NOMO-1 treated with dmso at 0.1 percent for 144 hours (cell line): ENCODE results near the gene FOXF2.

ENCODE experiments used
- DNase-seq: peaks from one replicate; lab custom pipeline; 2025; ENCODE audit not compliant: unreplicated experiment; lab: John Stamatoyannopoulos, UW

The FOXF2 gene

DNA sequence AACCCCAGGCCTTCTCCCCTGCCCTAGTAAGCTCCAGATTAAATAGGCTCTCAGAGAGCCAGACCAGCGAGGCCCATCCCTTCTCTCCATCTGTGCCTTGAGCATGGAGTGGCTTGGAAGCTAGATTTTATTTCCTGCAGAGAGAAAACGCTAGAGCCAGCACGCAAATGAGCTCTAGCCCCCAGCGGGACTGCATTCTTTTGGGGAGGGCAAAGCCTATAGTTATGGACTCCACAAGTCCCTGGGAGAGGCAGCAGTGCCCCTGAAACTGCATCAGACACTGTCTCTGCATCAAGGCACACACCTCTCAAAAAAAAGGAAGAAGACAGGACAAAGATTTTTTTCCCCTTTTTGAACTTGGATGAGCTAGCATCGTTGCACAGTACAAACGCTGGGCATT is 15.8 kb downstream of the FOXF2 start:
- DNase-seq, result no peak

DNA sequence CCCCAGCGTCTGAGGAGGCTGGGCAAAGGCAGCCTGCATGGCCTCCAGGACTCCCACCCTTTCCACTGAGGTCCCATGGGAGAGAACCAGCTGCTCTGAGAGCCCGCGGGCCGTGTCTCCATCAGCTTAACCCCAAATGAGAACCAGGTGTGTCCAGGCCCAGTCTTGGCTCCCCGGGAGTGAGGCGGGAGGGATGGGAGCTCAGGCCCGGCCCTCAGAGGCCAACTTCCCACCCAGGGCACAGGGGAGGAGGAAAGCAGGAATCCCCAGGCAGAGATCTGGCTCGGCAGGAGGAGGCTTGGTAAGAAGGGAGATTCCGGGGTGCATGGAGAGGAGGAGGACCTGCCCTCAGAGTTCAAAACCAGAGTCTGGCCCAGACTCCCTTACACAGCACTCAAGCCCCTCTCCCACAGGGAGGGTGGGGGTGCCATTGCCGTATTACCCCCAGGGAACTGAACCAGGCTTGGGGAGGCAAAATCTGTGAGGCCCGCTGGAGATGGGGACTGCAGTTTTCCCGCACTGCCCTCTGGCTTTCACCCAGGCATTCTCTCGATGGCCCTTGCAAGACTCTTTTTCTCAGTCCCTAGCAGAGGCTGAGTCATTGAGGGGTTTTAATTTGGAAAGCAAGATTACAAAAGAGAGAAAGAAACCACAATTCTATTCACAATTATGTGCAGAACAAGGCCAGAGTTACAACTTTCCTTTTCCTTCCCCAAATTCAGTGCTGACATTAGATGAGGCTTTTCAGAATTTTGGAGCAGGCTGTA is 17.1 kb downstream of the FOXF2 start:
- peak; percentile 54 for DNase-seq

DNA sequence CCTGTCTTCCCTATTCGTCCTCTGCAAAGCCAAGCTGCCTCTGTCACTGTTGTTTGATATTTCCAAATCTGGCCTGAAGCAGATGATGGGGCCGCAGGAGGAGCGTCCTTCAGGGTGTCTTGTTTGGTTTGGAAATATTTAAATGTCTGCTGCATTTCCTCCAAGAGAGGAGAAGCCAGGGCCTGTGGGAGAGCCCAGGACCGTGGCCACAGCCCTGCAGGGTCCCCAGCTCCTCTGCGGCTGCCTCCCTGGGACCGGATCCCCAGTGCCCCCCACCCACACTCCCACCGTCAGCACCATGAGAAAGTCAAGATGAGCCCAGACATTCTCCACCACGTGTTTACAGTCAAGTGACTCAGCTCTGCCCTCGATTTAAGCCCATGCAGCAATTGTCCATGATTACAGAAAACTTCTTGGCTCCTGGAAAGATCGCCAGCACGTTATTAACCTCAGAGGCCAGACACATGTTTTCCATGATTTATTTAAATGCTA is 18.2 kb downstream of the FOXF2 start:
- DNase-seq, result no peak

DNA sequence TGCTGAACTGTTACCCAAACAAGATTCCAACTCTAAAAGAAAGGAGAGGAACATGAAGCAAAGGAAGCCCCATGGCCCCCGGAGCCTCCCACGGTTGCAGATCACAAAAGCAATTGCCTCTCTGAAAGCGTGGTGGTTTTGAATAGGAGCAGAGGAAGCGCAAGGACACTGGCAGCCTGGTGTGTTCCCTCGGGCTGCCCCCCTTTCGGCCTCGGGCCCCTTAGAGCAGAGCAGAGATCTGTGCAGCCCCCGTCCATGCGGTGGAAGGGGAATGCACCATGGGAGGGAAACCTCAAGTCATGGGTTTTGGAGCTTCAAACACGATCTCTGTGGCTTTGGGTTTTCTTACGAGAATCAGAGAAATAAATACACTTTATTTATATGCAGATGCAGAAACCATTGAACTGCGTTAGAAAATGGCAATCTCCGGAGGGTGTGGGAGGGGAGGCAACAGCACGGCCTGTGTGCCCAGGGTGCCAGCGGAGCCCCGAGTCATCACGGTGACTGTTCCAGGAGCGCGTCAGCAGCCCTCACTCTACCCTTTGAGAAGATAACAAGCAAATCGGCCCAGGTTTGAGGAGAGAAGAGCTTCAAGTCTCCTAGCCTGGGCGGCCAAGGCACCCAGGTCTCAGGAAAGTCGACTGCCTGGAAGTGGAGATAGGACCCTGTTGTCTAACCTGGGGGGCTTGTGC is 20.5 kb downstream of the FOXF2 start:
- no peak for DNase-seq

DNA sequence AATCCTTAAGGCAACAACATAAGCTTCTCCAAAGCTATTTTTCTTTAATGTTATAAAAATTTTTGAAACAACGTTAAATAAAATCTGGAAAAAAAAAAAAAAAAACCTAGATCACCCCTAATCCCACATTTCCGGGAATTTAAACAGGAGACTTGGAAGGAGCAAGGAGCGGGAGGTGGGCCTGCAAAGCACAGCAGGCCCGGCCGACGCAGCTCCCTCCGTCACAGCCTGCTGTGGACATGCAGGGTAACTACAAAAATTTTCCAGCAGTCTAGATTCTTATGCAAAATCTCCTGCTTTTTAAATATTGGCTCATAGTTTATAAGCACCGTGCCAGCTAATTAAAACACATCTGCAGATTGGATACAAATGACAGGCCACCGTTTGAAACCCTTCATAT is 23.5 kb downstream of the FOXF2 start:
- DNase-seq, result no peak

DNA sequence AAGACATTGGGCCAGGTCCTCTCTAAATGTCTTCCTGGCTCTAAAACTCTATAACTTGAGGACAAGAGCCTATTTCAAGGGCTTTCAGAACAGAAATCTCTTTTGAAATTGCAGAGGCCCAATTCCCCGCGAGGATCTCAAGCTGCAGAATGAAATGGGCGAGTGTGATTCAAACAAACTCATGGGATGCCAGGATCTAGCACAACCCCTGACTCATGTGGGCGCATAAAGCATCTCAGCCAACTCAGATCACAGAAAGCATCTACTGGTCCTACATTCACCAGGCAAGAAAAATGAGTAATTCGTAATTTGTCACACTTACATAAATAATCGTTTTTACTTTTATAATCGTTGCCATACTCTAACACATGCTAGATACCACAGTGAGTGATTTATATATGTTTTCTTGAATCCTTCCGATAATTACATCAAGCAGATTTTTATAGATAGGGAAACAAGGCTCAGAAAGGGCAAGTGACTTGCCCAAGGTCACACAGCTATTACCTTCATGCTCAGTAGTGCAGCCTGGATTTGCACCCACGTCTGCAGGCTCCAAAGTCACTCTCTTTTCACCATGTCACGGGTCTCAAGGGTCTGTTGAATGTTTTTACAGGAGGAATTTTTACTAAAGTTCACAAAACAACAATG is 26.2 kb downstream of the FOXF2 start:
- no peak for DNase-seq

DNA sequence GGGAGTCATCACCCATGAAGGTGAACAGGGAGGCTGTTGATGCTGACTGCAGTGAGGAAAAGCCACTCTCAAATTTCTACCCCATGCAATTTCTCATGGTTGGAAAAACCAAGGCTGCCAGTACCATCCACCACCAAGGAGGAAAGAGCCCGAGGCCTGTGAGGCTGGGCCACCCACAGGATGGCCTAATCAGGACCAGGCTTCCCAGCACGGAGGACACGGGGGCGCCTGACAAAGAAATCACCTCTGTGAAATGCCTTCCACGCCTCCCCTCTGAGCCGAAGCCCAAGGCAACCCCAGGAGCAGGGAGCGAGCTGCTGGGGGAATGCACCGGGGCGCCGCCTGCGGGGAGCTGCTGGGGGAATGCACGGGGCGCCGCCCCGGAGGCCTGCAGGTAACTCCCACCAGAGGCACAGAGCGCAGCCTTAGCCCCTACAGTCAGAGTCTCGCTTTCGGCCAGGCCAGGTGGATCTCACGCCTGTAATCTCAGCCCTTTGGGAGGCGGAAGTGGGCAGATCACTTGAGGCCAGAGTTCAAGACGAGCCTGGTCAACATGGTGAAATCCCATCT is 26.9 kb downstream of the FOXF2 start:
- DNase-seq, result no peak

DNA sequence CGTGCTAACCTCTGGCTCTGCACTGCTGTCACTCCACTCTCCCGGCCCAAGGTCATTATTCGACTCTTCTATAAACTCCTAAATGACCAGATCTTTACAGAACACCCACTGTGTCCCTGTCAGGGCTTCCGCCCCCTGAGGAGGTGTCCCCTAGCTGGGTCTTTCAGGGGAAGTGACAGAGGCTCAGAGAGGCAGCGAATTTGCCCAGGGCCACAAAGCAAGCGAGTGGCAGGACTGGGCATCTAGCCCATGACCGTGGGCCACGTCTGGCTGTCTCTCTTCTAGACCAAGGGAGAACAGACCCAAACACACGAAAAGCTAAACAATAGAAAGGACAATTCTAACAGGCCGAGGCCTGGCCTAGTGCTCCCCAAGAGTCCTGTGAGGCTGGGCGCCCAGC is 27.4 kb downstream of the FOXF2 start:
- DNase-seq, result no peak

DNA sequence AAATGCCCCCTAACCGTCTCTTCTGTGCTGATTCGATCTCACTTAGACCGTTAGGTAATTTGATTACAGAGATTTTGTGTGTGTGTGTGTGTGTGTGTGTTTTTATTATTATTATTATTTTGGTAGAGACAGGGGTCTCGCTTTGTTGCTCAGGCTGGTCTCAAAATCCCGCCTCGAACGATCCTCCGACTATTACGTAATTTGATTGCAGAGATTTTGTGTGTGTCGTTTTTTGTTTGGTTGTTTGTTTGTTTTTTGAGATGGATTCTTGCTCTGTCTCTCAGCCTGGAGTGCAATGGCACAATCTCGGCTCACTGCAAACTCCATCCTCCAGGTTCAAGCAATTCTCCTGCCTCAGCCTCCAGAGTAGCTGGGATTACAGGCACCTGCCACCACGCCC is 28.3 kb downstream of the FOXF2 start:
- no peak for DNase-seq

DNA sequence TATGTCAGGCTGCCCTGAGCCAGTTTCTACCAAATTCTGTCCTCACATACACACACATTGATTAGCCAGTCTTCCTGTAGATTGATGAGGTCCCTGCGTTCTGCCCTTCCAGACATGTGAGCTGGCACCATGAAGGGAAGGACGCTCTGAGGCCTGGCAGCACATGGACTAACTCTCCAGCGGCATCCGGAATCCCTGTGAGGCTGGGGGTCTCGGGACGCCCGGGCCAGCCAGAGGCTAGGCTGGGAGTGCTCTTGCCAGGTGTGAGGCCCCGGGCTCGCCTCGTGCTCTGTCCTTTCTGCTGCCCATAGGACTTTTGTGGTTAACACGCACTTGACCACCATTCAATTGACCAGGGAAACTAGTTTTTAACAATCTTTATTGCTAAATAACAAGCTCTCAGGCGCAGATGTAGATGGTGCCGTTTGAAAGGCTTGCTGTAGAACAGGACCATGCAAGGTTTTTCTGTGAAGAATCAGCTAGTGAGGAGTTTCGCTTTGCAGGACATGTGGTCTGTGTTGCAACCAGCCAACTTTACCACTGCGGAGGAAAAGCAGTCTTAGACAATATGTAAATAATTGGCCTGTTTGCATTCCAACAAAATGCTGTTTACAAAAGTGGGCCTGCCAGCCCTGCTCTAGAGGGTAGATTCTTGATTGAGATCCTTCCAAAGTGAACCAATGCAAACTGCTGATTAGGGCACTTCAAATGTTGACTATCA is 29.3 kb downstream of the FOXF2 start:
- DNase-seq, result no peak

DNA sequence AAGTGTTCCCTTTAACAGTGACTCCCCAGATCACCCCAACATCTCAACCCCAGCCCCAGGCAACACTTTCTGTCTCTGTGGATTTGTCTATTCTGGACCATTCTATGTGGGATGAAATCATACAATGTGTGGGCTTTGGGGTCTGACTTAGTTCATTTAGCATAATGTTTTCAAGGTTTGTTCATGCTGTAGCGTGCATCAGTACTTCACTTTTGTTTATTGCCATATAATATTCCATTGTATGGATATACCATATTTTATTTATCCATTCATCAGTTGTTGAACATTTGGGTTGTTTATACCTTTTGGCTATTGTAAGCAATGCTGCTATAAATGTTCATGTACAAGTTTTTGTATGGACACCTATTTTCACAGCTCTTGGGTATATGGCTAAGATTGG is 31.0 kb downstream of the FOXF2 start:
- DNase-seq, result no peak

DNA sequence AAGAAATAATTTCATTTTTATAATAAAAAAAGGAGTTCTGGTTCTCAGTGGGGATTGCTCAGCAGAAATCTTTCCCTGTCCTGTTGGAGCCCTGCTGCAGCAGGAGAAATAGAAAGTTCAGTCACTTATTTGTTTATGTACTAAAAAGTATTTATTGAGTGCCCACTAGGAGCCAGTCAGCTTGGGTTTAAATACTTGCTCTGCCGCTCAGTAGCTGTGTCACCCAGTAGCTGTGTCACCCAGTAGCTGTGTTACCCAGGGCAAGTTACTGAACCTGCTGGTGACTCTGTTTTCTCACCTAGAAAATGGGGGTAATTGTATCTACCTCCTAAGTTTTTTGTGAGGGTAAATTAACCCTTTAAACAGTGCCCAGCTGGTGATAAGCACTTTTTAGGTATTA is 32.9 kb downstream of the FOXF2 start:
- no peak for DNase-seq

DNA sequence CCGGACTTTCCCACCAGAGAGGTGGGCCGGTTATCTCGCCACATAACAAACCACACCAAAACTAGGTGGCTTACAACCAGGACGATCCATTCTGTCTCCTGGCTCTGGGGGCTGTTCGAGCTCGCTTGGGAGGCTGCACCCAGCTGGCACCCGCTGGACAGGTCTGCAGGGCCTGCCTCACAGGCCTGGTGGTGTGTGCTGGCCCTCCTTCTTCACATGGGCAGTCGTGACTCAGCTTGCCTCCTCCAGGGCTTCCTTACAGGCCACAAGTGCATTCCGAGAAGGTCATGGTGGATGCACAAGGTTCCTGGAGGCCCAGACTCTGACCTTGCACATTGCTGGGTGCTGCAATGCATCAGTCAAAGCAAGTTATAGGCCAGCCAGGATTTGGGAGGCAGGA is 34.2 kb downstream of the FOXF2 start:
- DNase-seq, result no peak

DNA sequence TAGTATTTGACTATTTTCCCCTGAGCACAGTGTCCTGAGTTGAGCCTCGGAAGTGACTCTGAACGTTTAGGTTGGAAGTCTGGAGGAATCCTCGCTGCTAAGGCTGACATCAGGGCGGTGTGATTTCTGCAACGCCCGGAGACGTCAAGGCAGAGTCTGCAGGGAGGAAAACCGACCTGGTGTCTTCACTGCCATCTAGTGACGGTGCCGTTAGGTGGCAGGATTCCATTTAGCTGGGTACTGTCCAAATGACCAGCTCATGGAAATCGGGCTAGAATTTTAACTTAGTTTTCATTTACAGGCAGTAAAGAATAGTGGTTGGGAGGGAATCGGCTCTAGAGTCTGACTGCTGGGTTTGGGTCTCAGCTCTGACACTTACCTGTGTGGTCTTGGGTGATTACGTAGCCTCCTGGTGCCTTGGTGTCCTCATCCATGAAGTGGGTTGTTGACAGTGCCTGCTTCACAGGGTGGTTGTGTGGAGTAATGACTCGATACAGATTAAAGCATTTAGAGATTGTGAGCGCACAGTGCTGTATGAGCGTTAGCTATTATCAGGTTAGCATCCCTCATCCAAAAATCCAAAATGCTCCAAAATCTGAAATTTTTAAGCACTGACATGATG is 35.0 kb downstream of the FOXF2 start:
- peak; percentile 8 for DNase-seq

DNA sequence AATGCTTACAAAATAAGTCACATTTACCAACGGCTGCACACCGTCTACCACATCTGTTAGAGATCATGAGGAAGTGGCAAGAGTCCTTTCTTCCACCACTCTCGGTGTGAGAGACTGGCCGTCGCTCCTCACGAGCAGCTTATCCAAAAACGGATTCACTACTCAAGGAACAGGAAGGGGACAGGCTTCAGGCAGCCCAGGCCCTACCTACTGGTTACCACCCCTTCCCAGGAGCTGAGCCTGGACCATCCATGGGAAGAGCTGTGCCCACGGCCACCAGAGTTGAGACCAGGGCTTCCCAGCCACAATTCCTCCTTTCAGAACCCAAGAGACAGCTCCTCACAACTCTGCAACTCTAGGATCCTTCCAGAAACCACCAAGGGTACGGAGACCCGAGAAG is 37.0 kb downstream of the FOXF2 start:
- DNase-seq, result no peak

DNA sequence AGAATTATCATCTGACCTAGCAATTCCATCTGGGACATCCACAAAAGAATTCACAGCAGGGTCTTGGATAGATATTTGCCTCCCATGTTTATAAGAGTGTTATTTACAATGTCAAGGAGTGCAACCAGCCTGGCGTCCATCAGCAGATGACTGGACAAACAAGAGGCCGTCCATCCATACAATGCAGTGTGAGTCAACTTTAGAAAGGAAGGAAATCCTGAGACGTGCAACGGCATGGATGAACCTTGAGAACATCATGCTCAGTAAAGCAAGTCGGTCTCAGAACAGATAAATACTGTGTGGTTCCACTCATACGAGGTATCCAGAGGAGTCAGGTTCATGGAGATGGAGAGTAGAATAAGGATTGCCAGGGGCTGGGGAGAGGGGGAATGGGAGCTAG is 46.4 kb downstream of the FOXF2 start:
- no peak for DNase-seq

DNA sequence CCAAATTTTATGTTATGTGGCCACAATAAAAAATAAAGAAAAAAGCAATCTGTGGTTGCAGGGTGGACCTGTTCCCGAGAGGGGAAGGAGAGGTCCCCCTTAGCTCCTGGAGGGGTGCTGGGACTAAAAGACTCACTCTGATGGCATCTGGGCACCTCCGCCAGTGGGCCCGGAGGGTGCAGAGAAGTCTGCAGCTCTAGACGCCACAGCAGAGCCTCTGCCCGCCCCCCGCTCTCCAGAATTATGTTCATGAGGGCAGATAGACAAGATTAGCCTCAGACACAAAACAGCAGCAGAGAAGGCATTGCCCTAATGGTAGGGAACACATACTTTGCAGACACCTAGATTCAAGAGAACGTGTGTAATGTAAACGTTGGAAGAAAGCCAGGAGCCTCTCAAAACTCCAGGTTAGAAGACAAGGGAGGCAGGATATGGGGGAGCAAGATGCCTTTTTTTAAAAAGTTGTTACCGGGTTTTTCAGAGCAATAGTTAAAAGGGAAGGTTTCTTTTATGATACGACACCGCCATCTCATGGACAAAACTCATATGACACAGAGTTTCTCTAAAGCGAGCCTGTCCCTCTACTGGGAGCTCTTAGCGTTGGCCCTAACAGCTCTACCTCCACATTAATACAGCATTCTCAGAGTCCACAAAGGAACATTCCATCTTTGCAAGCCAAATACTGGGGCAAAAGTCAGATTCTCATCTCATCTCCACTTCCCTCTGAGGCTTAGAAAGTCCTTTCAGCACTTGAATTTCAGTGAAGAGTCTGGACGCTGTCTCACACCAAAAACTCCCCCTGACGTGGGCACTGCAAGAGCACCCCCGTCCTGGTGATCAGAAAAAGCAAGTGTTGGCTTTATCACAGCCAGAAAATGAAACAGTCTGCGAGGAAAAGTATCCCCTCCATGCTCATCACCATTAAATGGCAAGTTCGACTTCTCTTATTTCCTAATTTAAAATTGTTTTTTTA is 47.2 kb downstream of the FOXF2 start:
- DNase-seq, result peak; percentile 21

DNA sequence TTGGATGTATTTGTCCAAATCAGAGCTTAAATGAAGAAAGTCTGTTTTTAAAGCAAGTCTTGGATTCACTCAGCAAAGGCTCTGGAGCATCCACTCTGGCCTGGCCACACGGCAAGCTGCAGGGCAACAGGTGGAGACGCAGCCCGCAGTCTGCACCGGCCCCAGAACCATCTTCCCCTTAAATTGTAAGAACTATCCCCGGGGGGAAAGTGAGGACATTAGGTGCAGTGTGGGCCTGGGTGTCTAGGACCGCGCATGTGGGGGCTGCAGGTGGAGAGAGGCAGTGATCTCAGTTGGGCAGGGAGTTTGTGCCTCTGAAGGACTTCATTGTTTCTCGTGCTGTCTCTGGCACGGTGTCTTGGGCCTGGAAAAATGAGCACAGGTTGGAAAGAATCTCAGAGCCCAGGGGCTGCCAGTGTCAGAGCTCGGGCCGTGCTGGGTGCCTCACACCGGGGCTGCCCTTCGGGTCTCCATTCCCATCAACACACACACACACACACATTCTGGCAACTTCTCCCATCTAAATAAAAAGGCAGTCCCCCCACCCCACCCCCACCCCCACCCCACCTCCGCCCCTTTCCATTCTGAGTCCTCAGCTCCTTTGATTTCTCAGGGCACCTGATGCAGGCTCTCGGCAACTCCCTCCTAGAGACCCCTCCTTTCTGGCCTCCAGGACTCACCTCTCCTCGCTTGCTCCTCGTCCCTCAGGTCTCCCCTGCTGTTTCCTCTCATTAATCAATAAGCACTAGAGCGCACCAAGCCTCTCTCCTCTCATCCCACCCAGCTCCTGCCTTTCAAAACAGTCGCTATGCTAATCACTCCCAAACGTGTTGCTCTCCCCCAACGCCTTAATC is 48.4 kb downstream of the FOXF2 start:
- DNase-seq, result no peak

DNA sequence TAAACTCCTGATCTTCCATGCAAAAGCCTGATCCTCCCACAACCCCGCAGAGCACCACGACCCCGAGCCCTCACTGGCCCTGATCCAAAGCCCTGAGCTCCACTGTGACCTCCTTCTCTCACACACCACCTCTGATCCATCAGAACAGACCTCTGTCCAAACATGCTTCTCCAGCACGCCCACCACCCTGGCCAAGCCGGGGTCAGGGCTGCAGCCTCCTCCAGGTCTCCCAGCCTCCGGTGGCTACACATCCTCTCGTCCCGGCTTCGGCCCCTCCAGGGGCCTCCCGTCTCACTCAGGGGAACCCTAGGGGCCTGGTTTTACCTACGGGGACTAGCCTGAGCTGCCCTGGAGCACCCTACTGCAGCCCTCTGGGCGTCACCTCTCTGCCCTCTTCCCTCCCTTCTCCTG is 49.1 kb downstream of the FOXF2 start:
- DNase-seq, result no peak
